K562 (cell line): ENCODE results near the gene PCDHB6. TPM values are rescaled to one million over a fixed set of nuclear protein-coding genes. Genes with fewer than 3 reads are reported as not detected.

ENCODE experiments used
- ATAC-seq: fragments of 200-7000 bp; cut with Tn5 transposase; 3 replicates; pipeline ENCODE4 v1.9.1; 2020; ENCODE audit warnings: moderate library complexity
- BruUV-seq: library from RNA; stranded (reverse); fragments of 400-500 nt; replicated peaks from 2 replicates; lab custom pipeline; 2021; lab: Mats Ljungman, UMichigan
- CTCF ChIA-PET: fragments of 300-600 bp; formaldehyde crosslinking; extraction: SDS; loops from one replicate; lab custom pipeline; 2021; ENCODE audit warnings: low intra/inter-chr PET ratio; lab: Yijun Ruan, JAX
- POLR2A ChIA-PET: fragments of 300-600, 350-650 bp; sonication (Branson Sonifier 250); formaldehyde crosslinking; extraction: SDS; loops from one replicate; lab custom pipeline; 2021; ENCODE audit warnings: antibody characterized with exemption, inconsistent platforms; lab: Yijun Ruan, JAX
- DNase-seq, 4 experiments: peaks; one replicate each; pipeline versions ENCODE4 v3.0.0 to v3.0.0-alpha.2; 2011 to 2018; ENCODE audit warnings: low spot score in 3 of 4, mixed read lengths in 3 of 4; ENCODE audit errors: extremely low read depth in 1 of 4
- FAIRE-seq: peaks from 2 replicates; lab custom pipeline; 2011; peaks lifted over from hg19 to GRCh38; lab: Jason Lieb, UNC
- H2AFZ ChIP-seq: 2 replicates; pipeline ENCODE4 v1.6.0; 2011; ENCODE audit warnings: low read depth, low read length, control low read depth, inconsistent platforms
- H3K27ac ChIP-seq: fragments of 200-600 bp; 3 replicates; pipeline ENCODE4 v1.8.0; 2011; ENCODE audit warnings: low read depth, mild to moderate bottlenecking, control low read depth, inconsistent platforms, low read length, moderate library complexity, mixed read lengths; ENCODE audit errors: extremely low read depth
- H3K27me3 ChIP-seq, 2 experiments: fragments of 300-600 bp in 1 of 2; 2 replicates in 1 of 2; 3 replicates in 1 of 2; pipeline versions ENCODE4 v1.6.0 to v1.8.0; 2011; ENCODE audit warnings: inconsistent platforms in 2 of 2, low read length in 2 of 2, mild to moderate bottlenecking in 1 of 2, mixed read lengths in 1 of 2, moderate library complexity in 1 of 2; ENCODE audit not compliant: control insufficient read depth in 2 of 2, insufficient read depth in 2 of 2
- H3K36me3 ChIP-seq: fragments of 300-600 bp; 3 replicates; pipeline ENCODE4 v1.8.0; 2011; ENCODE audit warnings: mild to moderate bottlenecking, low read length, inconsistent platforms; ENCODE audit not compliant: control insufficient read depth, insufficient read depth
- H3K4me1 ChIP-seq, 2 experiments: fragments of 200-600 bp in 1 of 2; replicated peaks in 1 of 2; 2 replicates in 1 of 2; 3 replicates in 1 of 2; pipeline versions ENCODE4 v1.5.1 to v1.8.0; 2011; ENCODE audit warnings: inconsistent platforms in 2 of 2, low read length in 2 of 2, mild to moderate bottlenecking in 1 of 2, mixed read lengths in 1 of 2, moderate library complexity in 1 of 2; ENCODE audit not compliant: control insufficient read depth in 2 of 2, insufficient read depth in 2 of 2
- H3K4me2 ChIP-seq: 2 replicates; pipeline ENCODE4 v1.6.1; 2011; ENCODE audit warnings: low read length, control low read depth, inconsistent platforms, mixed read lengths; ENCODE audit not compliant: insufficient read depth
- H3K4me3 ChIP-seq: fragments of 200-600 bp; sonication (generic), shearing (Covaris generic); 2 replicates; pipeline ENCODE4 v1.5.1; 2016; ENCODE audit warnings: control low read depth, inconsistent platforms
- H3K79me2 ChIP-seq: fragments of 200-600 bp; 3 replicates; pipeline ENCODE4 v1.8.0; 2011; ENCODE audit warnings: low read length, inconsistent platforms; ENCODE audit not compliant: control insufficient read depth, insufficient read depth
- H3K9ac ChIP-seq, 2 experiments: 2 replicates each; pipeline versions ENCODE4 v1.6.0 to v1.6.1; 2011; ENCODE audit warnings: low read depth in 2 of 2, low read length in 2 of 2, control low read depth in 1 of 2, inconsistent platforms in 1 of 2, mild to moderate bottlenecking in 1 of 2, mixed read lengths in 1 of 2; ENCODE audit not compliant: insufficient read depth in 1 of 2
- H3K9me1 ChIP-seq: one replicate; pipeline ENCODE4 v1.6.0; 2011; ENCODE audit warnings: inconsistent platforms, mild to moderate bottlenecking, low read length, moderate library complexity; ENCODE audit not compliant: control insufficient read depth, insufficient read depth
- H3K9me3 ChIP-seq: replicated peaks from 2 replicates; pipeline ENCODE4 v1.5.1; 2011; ENCODE audit warnings: low read depth, low read length, inconsistent platforms; ENCODE audit not compliant: control insufficient read depth, insufficient read depth
- H4K20me1 ChIP-seq: replicated peaks from 2 replicates; pipeline ENCODE4 v1.6.1; 2011; ENCODE audit warnings: low read length, inconsistent platforms, mixed read lengths; ENCODE audit not compliant: control insufficient read depth, insufficient read depth
- ARHGAP35 ChIP-seq: fragments of 450-650 bp; IDR thresholded peaks from 2 replicates; pipeline ENCODE4 v1.6.1; 2018; ENCODE audit not compliant: partially characterized antibody
- ATF7 ChIP-seq: fragments of 450-650 bp; IDR thresholded peaks from 2 replicates; pipeline ENCODE4 v1.7.1; 2014; ENCODE audit warnings: mild to moderate bottlenecking, moderate library complexity
- BRD4 ChIP-seq: fragments of 200-600 bp; sonication (generic); IDR thresholded peaks from 2 replicates; pipeline ENCODE4 v1.6.1; 2017; ENCODE audit warnings: inconsistent platforms
- BRD9 ChIP-seq: fragments of 450-650 bp; IDR thresholded peaks from 2 replicates; pipeline ENCODE4 v1.6.1; 2018; ENCODE audit warnings: low read depth; ENCODE audit not compliant: partially characterized antibody
- C11orf30 ChIP-seq: fragments of 450-650 bp; IDR thresholded peaks from 2 replicates; pipeline ENCODE4 v1.6.1; 2016; ENCODE audit warnings: low read depth, mild to moderate bottlenecking
- EP400 ChIP-seq: fragments of 450-650 bp; IDR thresholded peaks from 2 replicates; pipeline ENCODE4 v1.6.1; 2017; ENCODE audit warnings: antibody characterized with exemption, mild to moderate bottlenecking, moderate library complexity
- HMGN3 ChIP-seq: IDR thresholded peaks from 2 replicates; pipeline ENCODE4 v1.6.1; 2011; ENCODE audit warnings: borderline replicate concordance, low read depth, mild to moderate bottlenecking, mixed read lengths, low read length; ENCODE audit not compliant: insufficient read length; ENCODE audit errors: extremely low read depth
- PHF21A ChIP-seq: fragments of 450-650 bp; IDR thresholded peaks from 2 replicates; pipeline ENCODE4 v1.6.1; 2017; ENCODE audit warnings: low read depth, borderline replicate concordance
- PHF8 ChIP-seq: fragments of 200-600 bp; sonication (generic); IDR thresholded peaks from 2 replicates; pipeline ENCODE4 v1.6.1; 2012; ENCODE audit warnings: mixed run types, mild to moderate bottlenecking, inconsistent platforms, low read length, moderate library complexity, borderline replicate concordance
- TGIF2 ChIP-seq: sonication (generic); formaldehyde crosslinking; IDR thresholded peaks from 2 replicates; pipeline ENCODE4 v1.8.1; 2022; ENCODE audit warnings: mild to moderate bottlenecking, missing genetic modification reagents, moderate library complexity
- TSHZ1 ChIP-seq: fragments of 250-450 bp; sonication (Bioruptor Pico); IDR thresholded peaks from 2 replicates; pipeline ENCODE4 v1.4.0; 2020; ENCODE audit warnings: mild to moderate bottlenecking, moderate library complexity
- ZBTB2 ChIP-seq: fragments of 450-650 bp; IDR thresholded peaks from 2 replicates; pipeline ENCODE4 v1.6.1; 2016; ENCODE audit warnings: antibody characterized with exemption
- ZBTB7A ChIP-seq: IDR thresholded peaks from 2 replicates; pipeline ENCODE4 v1.6.1; 2011; ENCODE audit warnings: low read depth, mild to moderate bottlenecking, low read length, moderate library complexity, borderline replicate concordance; ENCODE audit not compliant: control insufficient read depth
- ZNF140 ChIP-seq: fragments of 250-450 bp; sonication (Bioruptor Pico); IDR thresholded peaks from 2 replicates; pipeline ENCODE4 v1.8.0; 2021; ENCODE audit warnings: moderate library complexity, mild to moderate bottlenecking, inconsistent platforms
- ZNF316 ChIP-seq: fragments of 450-650 bp; IDR thresholded peaks from 2 replicates; pipeline ENCODE4 v1.6.1; 2016
- ZNF436 ChIP-seq: fragments of 250-450, 450-650 bp; sonication (Bioruptor Pico); formaldehyde crosslinking; IDR thresholded peaks from 2 replicates; pipeline ENCODE4 v1.7.0; 2020; ENCODE audit warnings: mild to moderate bottlenecking
- ZNF512 ChIP-seq: IDR thresholded peaks from 2 replicates; pipeline ENCODE4 v1.6.1; 2016; ENCODE audit warnings: missing genetic modification characterization, missing compliant biosample characterization
- ZNF76 ChIP-seq: fragments of 250-450 bp; sonication (Bioruptor Pico); IDR thresholded peaks from 2 replicates; pipeline ENCODE4 v1.4.0; 2020; ENCODE audit warnings: mild to moderate bottlenecking, moderate library complexity, borderline replicate concordance
- ZNF77 ChIP-seq: fragments of 250-450 bp; sonication (Bioruptor Pico); IDR thresholded peaks from 2 replicates; pipeline ENCODE4 v1.5.0; 2020
- ZNF780A ChIP-seq: fragments of 250-450 bp; sonication (Bioruptor Pico); IDR thresholded peaks from 2 replicates; pipeline ENCODE4 v1.5.0; 2021; ENCODE audit warnings: mild to moderate bottlenecking
- WGBS: fragments of 100-300 bp; shearing (Covaris generic); methylation state at CpG from one replicate; pipeline ENCODE4 v1.1.6; 2016; ENCODE audit warnings: low coverage, mixed read lengths; ENCODE audit not compliant: insufficient coverage; ENCODE audit errors: missing lambda C conversion rate; 5-methylcytosine and 5-hydroxymethylcytosine counted together
- in situ Hi-C: fragments of 300-500 bp; cut with MboI; formaldehyde crosslinking; loops from 4 replicates; pipeline ENCODE4 v1.15.0; 2018; ENCODE audit warnings: inconsistent platforms, mixed read lengths
- intact Hi-C: fragments of 100-400 bp; cut with micrococcal nuclease; formaldehyde crosslinking; loops from 2 replicates; pipeline ENCODE4 v1.14.2; 2022
- polyA plus RNA-seq, 8 experiments: library from polyadenylated mRNA; depleted of rRNA in 4 of 8; stranded (reverse) in 5 of 8; unstranded in 3 of 8; fragments of >200 nt; fragmentation: Nextera tagmentation in 2 of 8; fragmentation: Illumina TruSeq in 1 of 8; extraction: Ambion mirVana in 2 of 8; extraction: Trizol in 1 of 8; gene quantifications; 2 replicates each; pipeline versions ENCODE4 v1.2.1 to v1.2.3, GENCODE V29; 2011 to 2014; ENCODE audit warnings: inconsistent platforms in 1 of 8, missing spikeins in 1 of 8
- total RNA-seq, 7 experiments: library from RNA; depleted of rRNA in 6 of 7; stranded (reverse); fragments of >200 nt in 6 of 7; fragmentation: Illumina TruSeq in 2 of 7; extraction: Trizol in 2 of 7; gene quantifications; 2 replicates each; pipeline versions ENCODE4 v1.2.1 to v1.2.3, GENCODE V29; 2011 to 2021; ENCODE audit warnings: low replicate concordance in 1 of 7

The PCDHB6 gene
- total and polyA plus RNA-seq, 9 of the 15 experiments (the other 6 are each of a cell fraction or from before 2014, with no cell fraction given): not detected

- no peak overlapping the region for H3K4me3 ChIP-seq
- no peaks in the 10 kb centered on the region for H3K9me3 ChIP-seq
- CTCF ChIA-PET: no interaction called here
- no peak overlapping the region for H3K27ac ChIP-seq
- intact Hi-C loops: no loop called here
- no peaks in the 10 kb centered on the region for H3K9me1 ChIP-seq
- peaks cover 5 to 14% of the 10 kb centered on the region in 2 experiments; a peak in 1 of 5 replicates for H3K27me3 ChIP-seq
- no TSS peak for BruUV-seq
- WGBS: 0% methylated on average over 1 of the region's 1 CpG
- ATAC-seq (no peak), DNase-seq (no peak), FAIRE-seq (no peak)
- POLR2A ChIA-PET: no interaction called here
- no peaks in the 10 kb centered on the region for H3K36me3 ChIP-seq
- H4K20me1 ChIP-seq: no peaks in the 10 kb centered on the region
- in situ Hi-C loops: no loop called here
- H3K79me2 ChIP-seq: no peaks in the 10 kb centered on the region
- no peaks in the 10 kb centered on the region for H3K4me1 ChIP-seq
- no peak overlapping the region for H3K9ac ChIP-seq
- H3K4me2 ChIP-seq: no peak overlapping the region
- no peak overlapping the region for H2AFZ ChIP-seq
- TF ChIP-seq ZNF436 (no peak), C11orf30 (peak; percentile 38; the same call in 1 of the 2 replicates), ZNF316 (peak; percentile 78), ATF7 (no peak), ZBTB2 (no peak), ZBTB7A (no peak), PHF21A (no peak), ARHGAP35 (no peak), ZNF76 (CRISPR knock-in tag) (no peak), TSHZ1 (CRISPR knock-in tag) (no peak), ZNF140 (CRISPR knock-in tag) (no peak), ZNF512 (tag) (no peak), BRD4 (no peak), BRD9 (no peak), ZNF780A (CRISPR knock-in tag) (no peak), ZNF77 (CRISPR knock-in tag) (no peak), TGIF2 (no peak), EP400 (no peak), PHF8 (no peak), HMGN3 (no peak)
Observed at GRCh38 chr5:141180313-141180712, 30.5 kb downstream of the PCDHB6 start.
